ENCODE data around the gene ARHGAP44. TPM values are rescaled to one million over a fixed set of nuclear protein-coding genes. Genes with fewer than 3 reads are reported as not detected.

The ARHGAP44 gene
- total and polyA plus RNA-seq, 2 experiments from 2014 or later: 5.8 to 16.4 TPM

DNA sequence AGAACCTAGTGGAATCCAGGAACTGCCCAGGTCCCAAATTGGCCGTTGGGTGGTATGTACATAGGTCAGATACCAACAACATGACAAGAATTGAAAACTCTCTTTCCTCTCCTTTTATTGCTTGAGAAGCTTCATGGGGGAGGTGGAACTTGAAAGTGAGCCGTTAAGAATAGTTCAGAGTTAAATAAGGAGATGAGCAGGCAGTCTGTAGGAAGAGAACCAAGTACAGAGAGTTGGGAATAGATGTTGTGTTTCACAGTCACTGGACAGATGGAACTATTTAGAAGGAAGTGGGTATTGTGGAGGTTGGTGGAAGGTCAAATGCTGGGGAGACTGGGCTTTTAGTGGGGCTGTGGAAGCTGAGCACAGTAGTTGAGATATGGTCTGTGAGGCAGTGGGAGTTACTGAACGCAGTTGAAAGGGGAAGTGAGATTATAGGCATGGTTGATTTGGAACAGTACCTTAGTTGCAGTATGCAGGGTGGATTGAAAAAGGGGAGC lies 26.4 kb downstream of the ARHGAP44 start (continued):
- TF ChIP-seq, protein P1, sequence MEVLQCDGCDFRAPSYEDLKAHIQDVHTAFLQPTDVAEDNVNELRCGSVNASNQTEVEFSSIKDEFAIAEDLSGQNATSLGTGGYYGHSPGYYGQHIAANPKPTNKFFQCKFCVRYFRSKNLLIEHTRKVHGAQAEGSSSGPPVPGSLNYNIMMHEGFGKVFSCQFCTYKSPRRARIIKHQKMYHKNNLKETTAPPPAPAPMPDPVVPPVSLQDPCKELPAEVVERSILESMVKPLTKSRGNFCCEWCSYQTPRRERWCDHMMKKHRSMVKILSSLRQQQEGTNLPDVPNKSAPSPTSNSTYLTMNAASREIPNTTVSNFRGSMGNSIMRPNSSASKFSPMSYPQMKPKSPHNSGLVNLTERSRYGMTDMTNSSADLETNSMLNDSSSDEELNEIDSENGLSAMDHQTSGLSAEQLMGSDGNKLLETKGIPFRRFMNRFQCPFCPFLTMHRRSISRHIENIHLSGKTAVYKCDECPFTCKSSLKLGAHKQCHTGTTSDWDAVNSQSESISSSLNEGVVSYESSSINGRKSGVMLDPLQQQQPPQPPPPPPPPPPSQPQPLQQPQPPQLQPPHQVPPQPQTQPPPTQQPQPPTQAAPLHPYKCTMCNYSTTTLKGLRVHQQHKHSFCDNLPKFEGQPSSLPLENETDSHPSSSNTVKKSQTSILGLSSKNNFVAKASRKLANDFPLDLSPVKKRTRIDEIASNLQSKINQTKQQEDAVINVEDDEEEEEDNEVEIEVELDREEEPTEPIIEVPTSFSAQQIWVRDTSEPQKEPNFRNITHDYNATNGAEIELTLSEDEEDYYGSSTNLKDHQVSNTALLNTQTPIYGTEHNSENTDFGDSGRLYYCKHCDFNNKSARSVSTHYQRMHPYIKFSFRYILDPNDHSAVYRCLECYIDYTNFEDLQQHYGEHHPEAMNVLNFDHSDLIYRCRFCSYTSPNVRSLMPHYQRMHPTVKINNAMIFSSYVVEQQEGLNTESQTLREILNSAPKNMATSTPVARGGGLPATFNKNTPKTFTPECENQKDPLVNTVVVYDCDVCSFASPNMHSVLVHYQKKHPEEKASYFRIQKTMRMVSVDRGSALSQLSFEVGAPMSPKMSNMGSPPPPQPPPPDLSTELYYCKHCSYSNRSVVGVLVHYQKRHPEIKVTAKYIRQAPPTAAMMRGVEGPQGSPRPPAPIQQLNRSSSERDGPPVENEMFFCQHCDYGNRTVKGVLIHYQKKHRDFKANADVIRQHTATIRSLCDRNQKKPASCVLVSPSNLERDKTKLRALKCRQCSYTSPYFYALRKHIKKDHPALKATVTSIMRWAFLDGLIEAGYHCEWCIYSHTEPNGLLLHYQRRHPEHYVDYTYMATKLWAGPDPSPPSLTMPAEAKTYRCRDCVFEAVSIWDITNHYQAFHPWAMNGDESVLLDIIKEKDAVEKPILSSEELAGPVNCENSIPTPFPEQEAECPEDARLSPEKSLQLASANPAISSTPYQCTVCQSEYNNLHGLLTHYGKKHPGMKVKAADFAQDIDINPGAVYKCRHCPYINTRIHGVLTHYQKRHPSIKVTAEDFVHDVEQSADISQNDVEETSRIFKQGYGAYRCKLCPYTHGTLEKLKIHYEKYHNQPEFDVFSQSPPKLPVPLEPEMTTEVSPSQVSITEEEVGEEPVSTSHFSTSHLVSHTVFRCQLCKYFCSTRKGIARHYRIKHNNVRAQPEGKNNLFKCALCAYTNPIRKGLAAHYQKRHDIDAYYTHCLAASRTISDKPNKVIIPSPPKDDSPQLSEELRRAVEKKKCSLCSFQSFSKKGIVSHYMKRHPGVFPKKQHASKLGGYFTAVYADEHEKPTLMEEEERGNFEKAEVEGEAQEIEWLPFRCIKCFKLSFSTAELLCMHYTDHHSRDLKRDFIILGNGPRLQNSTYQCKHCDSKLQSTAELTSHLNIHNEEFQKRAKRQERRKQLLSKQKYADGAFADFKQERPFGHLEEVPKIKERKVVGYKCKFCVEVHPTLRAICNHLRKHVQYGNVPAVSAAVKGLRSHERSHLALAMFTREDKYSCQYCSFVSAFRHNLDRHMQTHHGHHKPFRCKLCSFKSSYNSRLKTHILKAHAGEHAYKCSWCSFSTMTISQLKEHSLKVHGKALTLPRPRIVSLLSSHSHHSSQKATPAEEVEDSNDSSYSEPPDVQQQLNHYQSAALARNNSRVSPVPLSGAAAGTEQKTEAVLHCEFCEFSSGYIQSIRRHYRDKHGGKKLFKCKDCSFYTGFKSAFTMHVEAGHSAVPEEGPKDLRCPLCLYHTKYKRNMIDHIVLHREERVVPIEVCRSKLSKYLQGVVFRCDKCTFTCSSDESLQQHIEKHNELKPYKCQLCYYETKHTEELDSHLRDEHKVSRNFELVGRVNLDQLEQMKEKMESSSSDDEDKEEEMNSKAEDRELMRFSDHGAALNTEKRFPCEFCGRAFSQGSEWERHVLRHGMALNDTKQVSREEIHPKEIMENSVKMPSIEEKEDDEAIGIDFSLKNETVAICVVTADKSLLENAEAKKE (CRISPR knock-in tag; IDR thresholded peaks at IDR 0.05): no peak
- TF ChIP-seq EZH2phosphoT487 (IDR thresholded peaks at IDR 0.05; ENCODE audit: unreplicated experiment): no peak
- TF ChIP-seq, protein P2, sequence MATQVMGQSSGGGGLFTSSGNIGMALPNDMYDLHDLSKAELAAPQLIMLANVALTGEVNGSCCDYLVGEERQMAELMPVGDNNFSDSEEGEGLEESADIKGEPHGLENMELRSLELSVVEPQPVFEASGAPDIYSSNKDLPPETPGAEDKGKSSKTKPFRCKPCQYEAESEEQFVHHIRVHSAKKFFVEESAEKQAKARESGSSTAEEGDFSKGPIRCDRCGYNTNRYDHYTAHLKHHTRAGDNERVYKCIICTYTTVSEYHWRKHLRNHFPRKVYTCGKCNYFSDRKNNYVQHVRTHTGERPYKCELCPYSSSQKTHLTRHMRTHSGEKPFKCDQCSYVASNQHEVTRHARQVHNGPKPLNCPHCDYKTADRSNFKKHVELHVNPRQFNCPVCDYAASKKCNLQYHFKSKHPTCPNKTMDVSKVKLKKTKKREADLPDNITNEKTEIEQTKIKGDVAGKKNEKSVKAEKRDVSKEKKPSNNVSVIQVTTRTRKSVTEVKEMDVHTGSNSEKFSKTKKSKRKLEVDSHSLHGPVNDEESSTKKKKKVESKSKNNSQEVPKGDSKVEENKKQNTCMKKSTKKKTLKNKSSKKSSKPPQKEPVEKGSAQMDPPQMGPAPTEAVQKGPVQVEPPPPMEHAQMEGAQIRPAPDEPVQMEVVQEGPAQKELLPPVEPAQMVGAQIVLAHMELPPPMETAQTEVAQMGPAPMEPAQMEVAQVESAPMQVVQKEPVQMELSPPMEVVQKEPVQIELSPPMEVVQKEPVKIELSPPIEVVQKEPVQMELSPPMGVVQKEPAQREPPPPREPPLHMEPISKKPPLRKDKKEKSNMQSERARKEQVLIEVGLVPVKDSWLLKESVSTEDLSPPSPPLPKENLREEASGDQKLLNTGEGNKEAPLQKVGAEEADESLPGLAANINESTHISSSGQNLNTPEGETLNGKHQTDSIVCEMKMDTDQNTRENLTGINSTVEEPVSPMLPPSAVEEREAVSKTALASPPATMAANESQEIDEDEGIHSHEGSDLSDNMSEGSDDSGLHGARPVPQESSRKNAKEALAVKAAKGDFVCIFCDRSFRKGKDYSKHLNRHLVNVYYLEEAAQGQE (IDR thresholded peaks at IDR 0.05; ENCODE audit: unreplicated experiment): no peak
- no peak for TF ChIP-seq JUNB (IDR thresholded peaks at IDR 0.05; ENCODE audit: unreplicated experiment)
- TF ChIP-seq ZNF331 (CRISPR knock-in tag; IDR thresholded peaks at IDR 0.05; ENCODE audit: low read depth): no peak
- no peak for TF ChIP-seq STAT1 (IDR thresholded peaks at IDR 0.05; ENCODE audit: unreplicated experiment)
- no peak for TF ChIP-seq NANOG (IDR thresholded peaks at IDR 0.05; ENCODE audit: borderline replicate concordance)
- no peak for TF ChIP-seq CREB1 (CRISPR knock-in tag; IDR thresholded peaks at IDR 0.05; ENCODE audit: low read depth)
- TF ChIP-seq POLR2AphosphoS5 (IDR thresholded peaks at IDR 0.05; ENCODE audit: low read depth): no peak
- no peak for TF ChIP-seq EZH2 (IDR thresholded peaks at IDR 0.05; ENCODE audit: low read depth, unreplicated experiment)
- TF ChIP-seq ZNF114 (CRISPR knock-in tag; IDR thresholded peaks at IDR 0.05): no peak

All from GM23338 (cell line).